CD4-positive, alpha-beta T cell treated with Interleukin-6 for 4 hours (primary cell): Measurements from ENCODE around the gene PDS5B.
"Not testable (repeated sequence)": the region's sequence is repeated elsewhere in the genome, so short reads cannot be mapped to it uniquely, and the experiment has no call there.

Experiments
- DNase-seq: peaks from one replicate; pipeline ENCODE4 v3.0.0-alpha.2; 2020; ENCODE audit warnings: mixed read lengths

PDS5B gene

GRCh38 chr13:32811297-32811800 lies 225.1 kb downstream of the PDS5B start:
- DNase-seq = no peak

DNA sequence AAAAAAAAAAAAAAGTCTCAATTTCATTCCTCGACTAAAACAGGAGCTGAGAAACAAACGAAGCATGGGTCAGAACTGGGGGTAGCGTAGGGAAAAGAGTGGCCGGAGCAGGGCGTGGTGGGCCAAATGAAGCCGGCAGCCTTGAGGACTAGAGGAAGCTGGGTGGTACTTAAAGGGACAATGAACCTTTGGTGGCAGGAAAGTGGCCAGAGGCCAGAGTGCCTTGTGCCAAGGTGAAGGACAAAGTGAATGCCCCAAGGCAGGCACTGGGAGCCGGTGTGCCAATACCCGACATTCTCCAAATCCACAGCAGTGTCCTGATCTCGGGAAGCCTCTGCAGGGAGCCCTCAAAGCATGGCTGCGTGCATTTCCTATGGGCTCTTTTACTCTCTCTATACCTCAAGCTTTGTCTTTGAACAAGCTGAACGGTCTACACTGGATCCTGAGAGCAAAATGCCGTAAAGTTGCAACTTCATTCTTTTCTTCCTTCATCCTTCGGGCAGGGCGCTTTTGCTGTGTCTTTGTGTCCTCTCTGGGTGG lies 235.0 kb downstream of the PDS5B start:
- no peak for DNase-seq

DNA sequence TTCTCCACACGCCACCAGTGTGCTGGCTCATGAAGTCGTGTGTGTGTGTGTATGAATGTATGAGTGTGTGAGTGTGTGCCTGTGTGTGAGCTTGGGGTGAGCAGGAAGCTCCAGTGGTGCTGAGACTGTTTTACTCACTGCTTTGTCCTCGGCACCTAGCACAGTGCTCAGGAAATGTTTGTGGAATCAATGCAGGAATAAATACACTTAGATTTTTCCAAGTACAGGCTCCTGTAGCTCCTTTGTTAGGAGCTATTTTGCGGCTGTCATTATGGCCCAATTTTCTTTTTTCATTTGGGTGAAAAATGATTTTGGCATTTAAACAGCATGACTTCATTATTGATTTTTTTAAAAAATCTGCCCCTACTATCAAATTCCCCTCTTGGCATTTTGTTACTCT lies 236.5 kb downstream of the PDS5B start:
- DNase-seq = no peak

DNA sequence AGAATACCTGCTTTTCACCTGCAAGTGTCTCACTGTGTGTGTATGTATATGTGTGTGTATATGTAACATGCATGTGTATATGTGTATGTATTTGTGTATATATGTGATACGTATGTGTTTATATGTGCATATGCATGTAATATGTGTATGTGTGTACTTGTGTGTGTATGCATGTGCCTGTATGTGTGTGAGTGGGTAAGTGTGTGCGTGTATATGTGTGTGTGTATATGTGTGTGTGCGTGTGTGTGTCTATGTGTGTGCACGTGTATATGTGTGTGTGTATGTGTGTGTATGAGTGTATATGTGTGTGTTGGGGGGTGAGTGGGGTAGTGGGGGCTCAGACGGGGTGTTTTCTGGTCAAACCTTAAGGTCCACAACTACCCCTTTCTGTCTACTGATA lies 237.3 kb downstream of the PDS5B start:
- no peak for DNase-seq

DNA sequence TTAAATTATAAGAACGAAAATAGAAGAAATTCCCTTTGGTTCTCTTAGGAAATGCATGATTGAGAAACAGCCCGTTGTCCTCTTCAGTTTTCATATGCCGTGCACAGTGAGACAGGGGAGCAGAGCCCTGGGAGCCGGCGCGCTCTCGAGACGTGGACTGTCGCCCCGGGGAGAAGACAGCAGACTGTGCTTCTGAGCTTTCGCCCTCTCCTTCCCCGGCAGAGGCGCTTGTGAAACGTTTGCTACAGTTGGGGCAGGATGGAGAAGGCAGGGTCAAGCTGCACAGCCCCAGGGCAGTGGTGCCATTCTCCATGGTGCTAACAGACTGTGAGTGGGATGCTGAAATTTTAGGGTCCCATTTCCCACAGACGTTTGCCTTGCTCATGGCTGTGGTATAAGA lies 237.8 kb downstream of the PDS5B start:
- DNase-seq = no peak

- DNase-seq = no peak
Measured at GRCh38 chr13:32824675-32825074, 238.4 kb downstream of the PDS5B start.

DNA sequence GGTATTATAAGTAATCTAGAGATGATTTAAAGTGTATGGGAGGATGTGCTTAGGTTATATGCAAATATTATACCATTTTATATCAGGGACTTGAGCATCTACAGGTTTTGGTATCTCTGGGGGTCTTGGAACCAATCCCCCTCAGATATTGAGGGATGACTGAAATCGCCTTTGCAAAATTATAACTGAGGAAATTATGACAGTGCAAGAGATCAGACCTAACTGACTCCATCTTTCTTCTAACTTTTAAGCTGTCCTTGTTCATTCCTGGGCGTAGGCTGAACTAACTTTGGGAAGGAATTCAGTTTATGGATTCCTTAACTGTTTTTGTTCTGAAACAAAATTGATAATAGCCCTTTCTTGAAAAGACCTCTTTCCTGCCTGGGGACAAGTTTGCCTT lies 239.2 kb downstream of the PDS5B start:
- no peak for DNase-seq

GRCh38 chr13:32826372-32826771 lies 240.1 kb downstream of the PDS5B start:
- not testable (repeated sequence) for DNase-seq
